HepG2 (cell line): ENCODE measurements around the gene SEZ6L. TPM values are rescaled to one million over a fixed set of nuclear protein-coding genes. Genes with fewer than 3 reads are reported as not detected.

ENCODE experiments used
- ATAC-seq: fragments of 200-7000 bp; cut with Tn5 transposase; 3 replicates; pipeline ENCODE4 v1.9.1; 2020; ENCODE audit warnings: mild to moderate bottlenecking, moderate library complexity
- BruUV-seq: library from RNA; stranded (reverse); fragments of 400-500 nt; replicated peaks from 2 replicates; lab custom pipeline; 2021; lab: Mats Ljungman, UMichigan
- CTCF ChIA-PET: fragments of 300-600 bp; formaldehyde crosslinking; extraction: SDS; loops from one replicate; lab custom pipeline; 2021; ENCODE audit warnings: low total read pairs, inconsistent platforms, low intra/inter-chr PET ratio; lab: Yijun Ruan, JAX
- POLR2A ChIA-PET: fragments of 350-600 bp; sonication (Branson Sonifier 250); formaldehyde crosslinking; loops from one replicate; lab custom pipeline; 2020; ENCODE audit warnings: antibody characterized with exemption, inconsistent platforms; lab: Yijun Ruan, JAX
- DNase-seq: peaks from one replicate; pipeline ENCODE4 v3.0.0-alpha.2; 2015; ENCODE audit warnings: low spot score
- FAIRE-seq: peaks from 3 replicates; lab custom pipeline; 2011; peaks lifted over from hg19 to GRCh38; lab: Jason Lieb, UNC
- H2AFZ ChIP-seq: one replicate; pipeline ENCODE4 v1.6.1; 2011; ENCODE audit warnings: low read length, inconsistent platforms
- H3K27ac ChIP-seq: fragments of 300-600 bp; 3 replicates; pipeline ENCODE4 v1.8.0; 2011; ENCODE audit warnings: mixed run types, mild to moderate bottlenecking, mixed read lengths, low read length, inconsistent platforms; ENCODE audit not compliant: insufficient read depth; ENCODE audit errors: extremely low read length
- H3K27me3 ChIP-seq, 2 experiments: fragments of 200-600 bp in 1 of 2; 2 replicates in 1 of 2; 3 replicates in 1 of 2; pipeline versions ENCODE4 v1.6.0 to v1.8.0; 2011; ENCODE audit warnings: low read length in 2 of 2, mild to moderate bottlenecking in 2 of 2, moderate library complexity in 2 of 2, inconsistent platforms in 1 of 2; ENCODE audit not compliant: insufficient read depth in 2 of 2, control insufficient read depth in 1 of 2
- H3K36me3 ChIP-seq, 2 experiments: fragments of 200-600 bp in 1 of 2; replicated peaks in 1 of 2; 2 replicates in 1 of 2; 3 replicates in 1 of 2; pipeline versions ENCODE4 v1.5.1 to v1.8.0; 2011; ENCODE audit warnings: low read length in 2 of 2, inconsistent platforms in 1 of 2; ENCODE audit not compliant: insufficient read depth in 2 of 2, control insufficient read depth in 1 of 2
- H3K4me1 ChIP-seq: 2 replicates; pipeline ENCODE4 v1.5.1; 2012; ENCODE audit warnings: low read length, inconsistent platforms; ENCODE audit not compliant: insufficient read depth
- H3K4me2 ChIP-seq: 2 replicates; pipeline ENCODE4 v1.6.0; 2011; ENCODE audit warnings: low read depth, low read length, inconsistent platforms
- H3K4me3 ChIP-seq, 3 experiments: fragments of 200-600 bp in 1 of 3; sonication (generic), shearing (Covaris generic) in 1 of 3; replicated peaks in 1 of 3; 2 replicates each; pipeline ENCODE4 v1.5.1; 2011 to 2016; ENCODE audit warnings: low read length in 3 of 3, inconsistent platforms in 2 of 3, low read depth in 2 of 3, mild to moderate bottlenecking in 2 of 3, control low read depth in 1 of 3, mixed read lengths in 1 of 3; ENCODE audit not compliant: insufficient read depth in 1 of 3
- H3K79me2 ChIP-seq: one replicate; pipeline ENCODE4 v1.6.1; 2011; ENCODE audit warnings: low read length, inconsistent platforms; ENCODE audit not compliant: insufficient read depth
- H3K9ac ChIP-seq: 2 replicates; pipeline ENCODE4 v1.6.0; 2011; ENCODE audit warnings: mild to moderate bottlenecking, low read depth, low read length, inconsistent platforms; ENCODE audit not compliant: insufficient read depth
- H3K9me3 ChIP-seq: 2 replicates; pipeline ENCODE4 v1.5.1; 2012; ENCODE audit warnings: mild to moderate bottlenecking, low read length
- H4K20me1 ChIP-seq: 2 replicates; pipeline ENCODE4 v1.6.0; 2011; ENCODE audit warnings: inconsistent platforms, mild to moderate bottlenecking, low read length, moderate library complexity; ENCODE audit not compliant: insufficient read depth
- GTF2F1 ChIP-seq: fragments of 150-350 bp; IDR thresholded peaks from 2 replicates; pipeline ENCODE4 v1.6.1; 2014; ENCODE audit warnings: low read length
- GZF1 ChIP-seq: sonication (generic); formaldehyde crosslinking; IDR thresholded peaks from 2 replicates; pipeline ENCODE4 v1.5.1; 2020; ENCODE audit warnings: mild to moderate bottlenecking, missing genetic modification reagents
- MEIS1 ChIP-seq: sonication (generic); formaldehyde crosslinking; IDR thresholded peaks from 2 replicates; pipeline ENCODE4 v1.9.0; 2021; ENCODE audit warnings: mild to moderate bottlenecking, missing genetic modification reagents, moderate library complexity, borderline replicate concordance
- MYNN ChIP-seq: sonication (generic); formaldehyde crosslinking; IDR thresholded peaks from 2 replicates; pipeline ENCODE4 v1.4.0; 2020; ENCODE audit warnings: mild to moderate bottlenecking, low read depth, missing genetic modification reagents
- NFE2L1 ChIP-seq: sonication (generic); formaldehyde crosslinking; IDR thresholded peaks from 2 replicates; pipeline ENCODE4 v1.4.0; 2020; ENCODE audit warnings: missing genetic modification reagents, mild to moderate bottlenecking, borderline replicate concordance
- NFIC ChIP-seq: IDR thresholded peaks from 2 replicates; pipeline ENCODE4 v1.6.1; 2012; ENCODE audit warnings: mild to moderate bottlenecking, low read length, inconsistent platforms
- NR1H2 ChIP-seq: sonication (generic); formaldehyde crosslinking; IDR thresholded peaks from 2 replicates; pipeline ENCODE4 v1.8.1; 2022; ENCODE audit warnings: low read depth, missing genetic modification reagents, borderline replicate concordance
- NR2F1 ChIP-seq, 2 experiments: fragments of 450-650 bp in 1 of 2; formaldehyde crosslinking in 1 of 2; IDR thresholded peaks; 2 replicates each; pipeline versions ENCODE4 v1.5.0 to v1.6.1; 2016 to 2020; ENCODE audit warnings: mild to moderate bottlenecking in 1 of 2, missing compliant biosample characterization in 1 of 2, missing genetic modification reagents in 1 of 2, moderate library complexity in 1 of 2
- PBX3 ChIP-seq: sonication (generic); formaldehyde crosslinking; IDR thresholded peaks from 2 replicates; pipeline ENCODE4 v1.8.1; 2023; ENCODE audit warnings: missing genetic modification reagents, inconsistent platforms, borderline replicate concordance
- SKIL ChIP-seq: sonication (generic); formaldehyde crosslinking; IDR thresholded peaks from 2 replicates; pipeline ENCODE4 v1.8.0; 2022; ENCODE audit warnings: missing genetic modification reagents, mild to moderate bottlenecking, moderate library complexity, borderline replicate concordance
- SNAPC5 ChIP-seq: sonication (generic); formaldehyde crosslinking; IDR thresholded peaks from 2 replicates; pipeline ENCODE4 v1.8.1; 2023; ENCODE audit warnings: mild to moderate bottlenecking, missing genetic modification reagents, borderline replicate concordance
- SNRNP70 ChIP-seq: fragments of 200-400 bp; formaldehyde crosslinking; IDR thresholded peaks from 2 replicates; pipeline ENCODE4 v1.6.1; 2017; ENCODE audit warnings: mild to moderate bottlenecking, low read depth, low read length, moderate library complexity
- TEAD3 ChIP-seq: optimal IDR thresholded peaks from 2 replicates; pipeline ENCODE3; 2016; ENCODE audit warnings: borderline replicate concordance
- TOE1 ChIP-seq: sonication (generic); formaldehyde crosslinking; IDR thresholded peaks from 2 replicates; pipeline ENCODE4 v1.4.0; 2020; ENCODE audit warnings: mild to moderate bottlenecking, missing genetic modification reagents
- ZC3H13 ChIP-seq: sonication (generic); formaldehyde crosslinking; IDR thresholded peaks from 2 replicates; pipeline ENCODE4 v1.8.1; 2023; ENCODE audit warnings: mild to moderate bottlenecking, missing genetic modification reagents, moderate library complexity
- ZNF576 ChIP-seq: sonication (generic); formaldehyde crosslinking; IDR thresholded peaks from 2 replicates; pipeline ENCODE4 v1.4.0; 2020; ENCODE audit warnings: mild to moderate bottlenecking, missing genetic modification reagents
- ZNF713 ChIP-seq: sonication (generic); formaldehyde crosslinking; IDR thresholded peaks from 2 replicates; pipeline ENCODE4 v1.4.0; 2020; ENCODE audit warnings: mild to moderate bottlenecking, missing genetic modification reagents
- WGBS: methylation state at CpG from one replicate; pipeline ENCODE4 v1.1.6; 2017; ENCODE audit warnings: low lambda C conversion rate; 5-methylcytosine and 5-hydroxymethylcytosine counted together
- in situ Hi-C: cut with HindIII; loops from 2 replicates; pipeline ENCODE4 v1.10.0; 2017; ENCODE audit warnings: low pct_unique_long_range_greater_than_20kb; ENCODE audit not compliant: extremely low pct_ligation_motif_present
- intact Hi-C: fragments of 100-400 bp; cut with micrococcal nuclease; formaldehyde crosslinking; loops from one replicate; pipeline ENCODE4 v1.10.0; 2022; ENCODE audit not compliant: unreplicated experiment
- polyA plus RNA-seq, 8 experiments: library from polyadenylated mRNA; depleted of rRNA in 3 of 8; stranded (reverse) in 7 of 8; unstranded in 1 of 8; fragments of >200 nt; fragmentation: Illumina TruSeq in 4 of 8; extraction: Trizol in 4 of 8; gene quantifications; 2 replicates each; pipeline versions ENCODE4 v1.2.1 to v1.2.3, GENCODE V29; 2011 to 2016; ENCODE audit warnings: low read depth in 4 of 8, missing spikeins in 1 of 8, mixed read lengths in 1 of 8; ENCODE audit not compliant: insufficient read depth in 1 of 8
- total RNA-seq, 5 experiments: library from RNA; depleted of rRNA; stranded (reverse); fragments of >200 nt; fragmentation: Illumina TruSeq; extraction: Trizol; gene quantifications; 2 replicates each; pipeline ENCODE4 v1.2.3, GENCODE V29; 2016; ENCODE audit warnings: low read depth in 1 of 5

SEZ6L gene
- total and polyA plus RNA-seq, 2 of the 13 experiments (the other 11 are each of a cell fraction or from before 2014, with no cell fraction given): not detected

GRCh38 chr22:26334232-26334631, 165.0 kb downstream of the SEZ6L start:
- H3K79me2 ChIP-seq: no peaks in the 10 kb centered on the region
- ChIA-PET POLR2A (no interaction called here), CTCF (no interaction called here)
- no peaks in the 10 kb centered on the region for H3K4me1 ChIP-seq
- in situ Hi-C loops (loop anchor here (5.0 kb wide), 1 partner anchor 562 kb away; no protein-coding TSS in a partner anchor), intact Hi-C loops (no loop called here)
- WGBS: 6% methylated on average over 9 of the region's 9 CpGs
- no peaks in the 10 kb centered on the region for H4K20me1 ChIP-seq
- H3K4me2 ChIP-seq: no peak overlapping the region
- H3K27ac ChIP-seq: no peak overlapping the region
- no peak for DNase-seq
- no TSS peak for BruUV-seq
- no peak for FAIRE-seq
- H3K36me3 ChIP-seq: no peaks in the 10 kb centered on the region
- no peak overlapping the region for H3K4me3 ChIP-seq
- no peak for ATAC-seq
- H3K9ac ChIP-seq: no peak overlapping the region
- no peak for TF ChIP-seq NR1H2
- TF ChIP-seq GZF1 (CRISPR knock-in tag): no peak
- no peak for TF ChIP-seq NR2F1 (CRISPR knock-in tag; IDR thresholded peaks at IDR 0.05)
- TF ChIP-seq TOE1: no peak
- no peak for TF ChIP-seq SNRNP70
- no peak for TF ChIP-seq GTF2F1
- TF ChIP-seq NFIC: no peak
- H3K9me3 ChIP-seq: no peaks in the 10 kb centered on the region
- H3K27me3 ChIP-seq: peaks cover 0 to 21% of the 10 kb centered on the region in 2 experiments; a peak in 3 of 5 replicates
- no peak overlapping the region for H2AFZ ChIP-seq

- H2AFZ ChIP-seq: no peak overlapping the region
- in situ Hi-C loops (no loop called here), intact Hi-C loops (no loop called here)
- no peaks in the 10 kb centered on the region for H3K36me3 ChIP-seq
- ChIA-PET POLR2A (no interaction called here), CTCF (no interaction called here)
- WGBS: 12% methylated on average over 4 of the region's 4 CpGs
- no peak overlapping the region for H3K27ac ChIP-seq
- BruUV-seq: no TSS peak
- no peak overlapping the region for H3K9ac ChIP-seq
- no peaks in the 10 kb centered on the region for H3K9me3 ChIP-seq
- H3K79me2 ChIP-seq: no peaks in the 10 kb centered on the region
- no peaks in the 10 kb centered on the region for H3K4me1 ChIP-seq
- H4K20me1 ChIP-seq: no peaks in the 10 kb centered on the region
- H3K4me2 ChIP-seq: no peak overlapping the region
- no peak for FAIRE-seq
- H3K4me3 ChIP-seq: no peak overlapping the region
- no peak for ATAC-seq
- H3K27me3 ChIP-seq: peaks cover 0 to 21% of the 10 kb centered on the region in 2 experiments; a peak in 2 of 5 replicates
- DNase-seq: no peak
- TF ChIP-seq ZC3H13 (CRISPR knock-in tag) (no peak), SKIL (CRISPR knock-in tag) (no peak), MYNN (no peak), MEIS1 (no peak), NFE2L1 (CRISPR knock-in tag) (no peak), TEAD3 (CRISPR knock-in tag) (no peak), ZNF576 (no peak), ZNF713 (no peak), SNAPC5 (CRISPR knock-in tag) (no peak), PBX3 (CRISPR knock-in tag) (no peak)
These were observed 167.5 kb downstream of the SEZ6L start for GRCh38 chr22:26336773-26337172.
